H1 (cell line): Measurements from ENCODE around the gene NAA25. TPM values are rescaled to one million over a fixed set of nuclear protein-coding genes. Genes with fewer than 3 reads are reported as not detected.

Experiments used
- CTCF ChIA-PET: fragments of 300-600 bp; sonication (Branson Sonifier 250); formaldehyde crosslinking; loops from one replicate; lab custom pipeline; 2021; ENCODE audit not compliant: partially characterized antibody; lab: Charles Lee
- POLR2A ChIA-PET: fragments of 300-600 bp; sonication (Branson Sonifier 250); formaldehyde crosslinking; loops from one replicate; lab custom pipeline; 2021; ENCODE audit warnings: inconsistent platforms; ENCODE audit not compliant: partially characterized antibody; lab: Charles Lee
- DNase-seq, 2 experiments: peaks; one replicate each; pipeline versions ENCODE4 v3.0.0 to v3.0.0-alpha.2; 2010 to 2022; ENCODE audit warnings: low spot score in 2 of 2, low read depth in 1 of 2, mixed read lengths in 1 of 2
- FAIRE-seq: peaks from 2 replicates; lab custom pipeline; 2011; peaks lifted over from hg19 to GRCh38; lab: Jason Lieb, UNC
- H2AFZ ChIP-seq: 2 replicates; pipeline ENCODE4 v1.8.1; 2012; ENCODE audit warnings: low read length, inconsistent platforms
- H2AK5ac ChIP-seq: 2 replicates; pipeline ENCODE4 v1.6.1; 2013; ENCODE audit warnings: low read depth, low read length
- H2BK120ac ChIP-seq: replicated peaks from 2 replicates; pipeline ENCODE3; 2013; ENCODE audit warnings: low read depth, low read length, inconsistent platforms
- H2BK12ac ChIP-seq: 2 replicates; pipeline ENCODE4 v1.6.1; 2013; ENCODE audit warnings: low read depth, low read length
- H2BK15ac ChIP-seq: 2 replicates; pipeline ENCODE4 v1.6.1; 2013; ENCODE audit warnings: low read length
- H2BK20ac ChIP-seq: 2 replicates; pipeline ENCODE4 v1.6.1; 2013; ENCODE audit warnings: low read length
- H2BK5ac ChIP-seq: 2 replicates; pipeline ENCODE4 v1.6.1; 2013; ENCODE audit warnings: low read depth, low read length
- H3K14ac ChIP-seq: 2 replicates; pipeline ENCODE4 v1.6.1; 2013; ENCODE audit warnings: inconsistent platforms; ENCODE audit not compliant: insufficient read length
- H3K18ac ChIP-seq: 2 replicates; pipeline ENCODE4 v1.6.1; 2013; ENCODE audit warnings: low read length; ENCODE audit errors: extremely low read depth
- H3K23ac ChIP-seq: 2 replicates; pipeline ENCODE4 v1.6.1; 2013; ENCODE audit warnings: inconsistent platforms; ENCODE audit not compliant: insufficient read length
- H3K23me2 ChIP-seq: 2 replicates; pipeline ENCODE4 v1.6.1; 2013; ENCODE audit warnings: low read depth, low read length
- H3K27ac ChIP-seq: 2 replicates; pipeline ENCODE4 v1.6.1; 2011; ENCODE audit warnings: low read depth, low read length, inconsistent platforms
- H3K27me3 ChIP-seq, 4 experiments: replicated peaks in 1 of 4; 1 replicate in 1 of 4; 2 replicates in 3 of 4; pipeline versions ENCODE4 v1.6.1 to v1.8.1; 2011 to 2013; ENCODE audit warnings: low read length in 3 of 4, mild to moderate bottlenecking in 3 of 4, inconsistent platforms in 2 of 4, mixed read lengths in 2 of 4, moderate library complexity in 1 of 4; ENCODE audit not compliant: control insufficient read depth in 3 of 4, insufficient read depth in 3 of 4; ENCODE audit errors: extremely low read depth in 1 of 4
- H3K36me3 ChIP-seq, 4 experiments: 2 replicates each; pipeline versions ENCODE4 v1.6.1 to v1.8.1; 2011 to 2013; ENCODE audit warnings: mild to moderate bottlenecking in 4 of 4, low read length in 3 of 4, moderate library complexity in 2 of 4, control low read depth in 1 of 4, inconsistent platforms in 1 of 4; ENCODE audit not compliant: insufficient read depth in 4 of 4, control insufficient read depth in 2 of 4
- H3K4ac ChIP-seq: replicated peaks from 2 replicates; pipeline ENCODE3; 2013; ENCODE audit warnings: low read length, low read depth, mixed read lengths, inconsistent platforms; ENCODE audit not compliant: insufficient read length
- H3K4me1 ChIP-seq, 4 experiments: replicated peaks in 1 of 4; 1 replicate in 1 of 4; 2 replicates in 3 of 4; pipeline versions ENCODE4 v1.6.1 to v1.8.1; 2011 to 2013; ENCODE audit warnings: low read length in 3 of 4, inconsistent platforms in 2 of 4, mixed read lengths in 1 of 4; ENCODE audit not compliant: insufficient read depth in 4 of 4, control insufficient read depth in 3 of 4
- H3K4me2 ChIP-seq, 2 experiments: 2 replicates each; pipeline versions ENCODE4 v1.6.1 to v1.8.1; 2011 to 2013; ENCODE audit warnings: low read depth in 2 of 2, low read length in 2 of 2, control low read depth in 1 of 2, inconsistent platforms in 1 of 2, mild to moderate bottlenecking in 1 of 2; ENCODE audit not compliant: insufficient read depth in 1 of 2
- H3K4me3 ChIP-seq, 4 experiments: fragments of 200-600, 300-600 bp in 1 of 4; sonication (generic), shearing (Covaris generic), sonication (Bioruptor Twin) in 1 of 4; 2 replicates each; pipeline versions ENCODE4 v1.5.1 to v1.8.1; 2011 to 2016; ENCODE audit warnings: low read length in 4 of 4, low read depth in 3 of 4, control low read depth in 2 of 4, inconsistent platforms in 2 of 4, mild to moderate bottlenecking in 2 of 4, mixed read lengths in 1 of 4, moderate library complexity in 1 of 4; ENCODE audit not compliant: insufficient read depth in 2 of 4; ENCODE audit errors: extremely low read depth in 1 of 4
- H3K56ac ChIP-seq: replicated peaks from 2 replicates; pipeline ENCODE3; 2013; ENCODE audit warnings: low read depth, mild to moderate bottlenecking, mixed read lengths, low read length, inconsistent platforms; ENCODE audit not compliant: insufficient read length
- H3K79me1 ChIP-seq: 2 replicates; pipeline ENCODE4 v1.6.1; 2013; ENCODE audit warnings: low read depth, low read length, control low read depth
- H3K79me2 ChIP-seq, 2 experiments: 2 replicates each; pipeline versions ENCODE4 v1.6.1 to v1.8.1; 2012 to 2013; ENCODE audit warnings: low read length in 2 of 2, mild to moderate bottlenecking in 2 of 2, inconsistent platforms in 1 of 2; ENCODE audit not compliant: insufficient read depth in 2 of 2, control insufficient read depth in 1 of 2
- H3K9ac ChIP-seq, 4 experiments: replicated peaks in 1 of 4; 1 replicate in 1 of 4; 2 replicates in 3 of 4; pipeline versions ENCODE4 v1.6.1 to v1.8.1; 2011 to 2013; ENCODE audit warnings: low read depth in 3 of 4, low read length in 3 of 4, control low read depth in 2 of 4, mild to moderate bottlenecking in 2 of 4, moderate library complexity in 2 of 4, inconsistent platforms in 1 of 4; ENCODE audit errors: extremely low read depth in 1 of 4
- H3K9me3 ChIP-seq, 2 experiments: 2 replicates each; pipeline versions ENCODE4 v1.6.1 to v1.8.1; 2012 to 2013; ENCODE audit warnings: mild to moderate bottlenecking in 2 of 2, moderate library complexity in 2 of 2, control low read depth in 1 of 2, inconsistent platforms in 1 of 2, low read depth in 1 of 2, low read length in 1 of 2, mixed read lengths in 1 of 2; ENCODE audit not compliant: insufficient read depth in 2 of 2
- H4K20me1 ChIP-seq, 2 experiments: replicated peaks in 1 of 2; 2 replicates each; pipeline versions ENCODE3 to v1.8.1; 2011 to 2013; ENCODE audit warnings: inconsistent platforms in 2 of 2, low read length in 2 of 2, mild to moderate bottlenecking in 1 of 2; ENCODE audit not compliant: insufficient read depth in 2 of 2, control insufficient read depth in 1 of 2
- H4K5ac ChIP-seq: 2 replicates; pipeline ENCODE4 v1.6.1; 2013; ENCODE audit warnings: low read length, low read depth, mixed read lengths, inconsistent platforms; ENCODE audit not compliant: insufficient read length
- H4K8ac ChIP-seq: 2 replicates; pipeline ENCODE4 v1.8.0; 2013; ENCODE audit warnings: mild to moderate bottlenecking, moderate library complexity, low read length, inconsistent platforms; ENCODE audit not compliant: insufficient read depth; ENCODE audit errors: extremely low read depth
- H4K91ac ChIP-seq: replicated peaks from 2 replicates; pipeline ENCODE3; 2013; ENCODE audit warnings: low read length, mixed read lengths, inconsistent platforms; ENCODE audit not compliant: insufficient read length
- ATF2 ChIP-seq: IDR thresholded peaks from 2 replicates; pipeline ENCODE4 v1.6.1; 2012; ENCODE audit warnings: low read length, inconsistent platforms
- ATF3 ChIP-seq: IDR thresholded peaks from 2 replicates; pipeline ENCODE4 v1.6.1; 2011; ENCODE audit warnings: low read depth, mild to moderate bottlenecking, low read length; ENCODE audit not compliant: insufficient read depth
- BRCA1 ChIP-seq: IDR thresholded peaks from 2 replicates; pipeline ENCODE4 v1.6.1; 2012; ENCODE audit warnings: low read depth, low read length, improper control_type of control experiment
- CBX8 ChIP-seq: fragments of 300-800, 300-1000 bp; sonication (generic); IDR thresholded peaks from 2 replicates; pipeline ENCODE4 v1.7.1; 2016; ENCODE audit warnings: low read depth, low read length, borderline replicate concordance
- EP300 ChIP-seq, 2 experiments: IDR thresholded peaks; 1 replicate in 1 of 2; 2 replicates in 1 of 2; pipeline ENCODE4 v1.6.1; 2011 to 2012; ENCODE audit warnings: low read depth in 2 of 2, low read length in 2 of 2, mild to moderate bottlenecking in 2 of 2, borderline replicate concordance in 1 of 2, inconsistent platforms in 1 of 2, moderate library complexity in 1 of 2
- HDAC6 ChIP-seq: IDR thresholded peaks from one replicate; pipeline ENCODE4 v1.7.1; 2012; ENCODE audit warnings: low read depth, mild to moderate bottlenecking, inconsistent platforms, low read length, moderate library complexity
- MAX ChIP-seq: IDR thresholded peaks from 2 replicates; pipeline ENCODE4 v1.6.1; 2012; ENCODE audit warnings: inconsistent platforms
- POLR2A ChIP-seq, 2 experiments: IDR thresholded peaks; 1 replicate in 1 of 2; 2 replicates in 1 of 2; pipeline ENCODE4 v1.6.1; 2011; ENCODE audit warnings: low read depth in 2 of 2, low read length in 2 of 2, mild to moderate bottlenecking in 2 of 2; ENCODE audit errors: control extremely low read depth in 1 of 2
- RNF2 ChIP-seq: fragments of 200-900, 300-1000 bp; sonication (generic); IDR thresholded peaks from 2 replicates; pipeline ENCODE4 v1.7.1; 2016; ENCODE audit warnings: borderline replicate concordance, low read depth, mild to moderate bottlenecking, antibody characterized with exemption, low read length; ENCODE audit not compliant: poor library complexity, severe bottlenecking; ENCODE audit errors: missing control alignments
- SP1 ChIP-seq: IDR thresholded peaks from 2 replicates; pipeline ENCODE4 v1.6.1; 2011; ENCODE audit warnings: low read depth, low read length
- SRF ChIP-seq: IDR thresholded peaks from 2 replicates; pipeline ENCODE4 v1.6.1; 2011; ENCODE audit warnings: mild to moderate bottlenecking, low read depth, low read length, moderate library complexity
- TCF12 ChIP-seq: IDR thresholded peaks from 2 replicates; pipeline ENCODE4 v1.6.1; 2011; ENCODE audit warnings: low read depth, mild to moderate bottlenecking, low read length
- polyA plus RNA-seq, 7 experiments: library from polyadenylated mRNA; depleted of rRNA in 3 of 7; stranded (reverse) in 5 of 7; unstranded in 2 of 7; fragments of >200 nt in 5 of 7; fragments of 200-250 nt in 2 of 7; gene quantifications; 1 replicate in 5 of 7; 2 replicates in 1 of 7; 4 replicates in 1 of 7; pipeline versions ENCODE4 v1.2.1 to v1.2.3, GENCODE V29; 2011 to 2013; ENCODE audit warnings: missing spikeins in 2 of 7, mixed read lengths in 2 of 7
- total RNA-seq: library from RNA; stranded (reverse); fragmentation: NEBNext Ultra II Directional; extraction: Animal tissue kit (Norgen Biotek cat#: 25700); gene quantifications from 2 replicates; pipeline ENCODE4 v1.2.1, GENCODE V29; 2021

The NAA25 gene
- total and polyA plus RNA-seq, 2 of the 8 experiments (the other 6 are each of a cell fraction or from before 2014, with no cell fraction given): 10.8 to 60.3 TPM

- CTCF ChIA-PET: no interaction called here
- Histone ChIP-seq H2BK120ac (no peak overlapping the region), H2AFZ (no peak overlapping the region)
- TF ChIP-seq ATF3 (no peak), MAX (no peak), SRF (no peak), POLR2A (IDR thresholded peaks at IDR 0.05; ENCODE audit: control extremely low read depth in 1 of 2, low read depth in 2 of 2, low read length in 2 of 2) (no peak), BRCA1 (no peak), CBX8 (no peak), TCF12 (no peak), SP1 (no peak), ATF2 (no peak), HDAC6 (no peak), EP300 (IDR thresholded peaks at IDR 0.05; ENCODE audit: borderline replicate concordance in 1 of 2, low read depth in 2 of 2, low read length in 2 of 2) (no peak), RNF2 (no peak)
Measured at GRCh38 chr12:112096070-112096469, 12.5 kb downstream of the NAA25 start.

More at GRCh38 chr12:112096070-112096469, 12.5 kb downstream of the NAA25 start:
- POLR2A ChIA-PET: interaction anchor here (1.2 to 6.0 kb wide), 2 partner anchors 11 to 57 kb away, joined by 3 to 44 read pairs; partner anchors contain the start of gene NAA25
- Histone ChIP-seq H4K91ac (no peak overlapping the region), H4K5ac (no peak overlapping the region), H3K79me2 (peaks cover 12 to 77% of the 10 kb centered on the region in 2 experiments), H3K79me1 (peaks cover 4% of the 10 kb centered on the region; the same call in 1 of the 2 replicates), H3K18ac (no peak overlapping the region), H3K23ac (no peak overlapping the region), H4K8ac (no peak overlapping the region), H2BK12ac (no peak overlapping the region), H3K27ac (no peak overlapping the region), H3K27me3 (no peaks in the 10 kb centered on the region), H4K20me1 (peaks cover 3 to 11% of the 10 kb centered on the region in 2 experiments), H2BK15ac (no peak overlapping the region), H3K9ac (no peak overlapping the region), H2BK20ac (no peak overlapping the region), H3K4me1 (no peaks in the 10 kb centered on the region), H3K56ac (no peak overlapping the region), H3K4ac (no peak overlapping the region), H3K14ac (no peak overlapping the region), H3K23me2 (no peaks in the 10 kb centered on the region), H3K36me3 (peaks cover 2 to 42% (median 22%) of the 10 kb centered on the region in 4 experiments; a peak in 5 of 8 replicates), H2BK5ac (no peak overlapping the region), H2AK5ac (no peak overlapping the region), H3K4me2 (no peak overlapping the region), H3K9me3 (no peaks in the 10 kb centered on the region), H3K4me3 (no peak overlapping the region)
- FAIRE-seq (no peak), DNase-seq (no peak)
